ENCODE data around the gene TRAPPC3. TPM values are rescaled to one million over a fixed set of nuclear protein-coding genes. Genes with fewer than 3 reads are reported as not detected.

The TRAPPC3 gene
- polyA plus RNA-seq, 1 donor (not counting 4 experiments of a cell fraction or from before 2014, with no cell fraction given): 173 TPM

GRCh38 chr1:36153476-36153875 is 4.2 kb upstream of the TRAPPC3 start:
- no peaks in the 10 kb centered on the region for H3K9me3 ChIP-seq (ENCODE audit: control insufficient read depth, low read depth, low read length)
- no peaks in the 10 kb centered on the region for H3K9me1 ChIP-seq (ENCODE audit: control insufficient read depth, extremely low read depth, insufficient read depth, low read length)
- TF ChIP-seq CTCF (optimal IDR thresholded peaks at IDR 0.05 in 1 of 3, IDR thresholded peaks at IDR 0.05 in 1 of 3, conservative IDR thresholded peaks at IDR 0.05 in 1 of 3; ENCODE audit: extremely low read depth in 1 of 3, insufficient read depth in 2 of 3, low read length in 3 of 3): no peak
- no peak for TF ChIP-seq EZH2 (IDR thresholded peaks at IDR 0.05; ENCODE audit: low read length)
- no peak overlapping the region for H2AFZ ChIP-seq (ENCODE audit: control insufficient read depth, low read length)
- H3K9ac ChIP-seq (ENCODE audit: control insufficient read depth, extremely low read depth, insufficient read depth, low read length): no peak overlapping the region
- H4K20me1 ChIP-seq (ENCODE audit: control insufficient read depth, extremely low read depth, insufficient read depth, low read length): peaks cover 8% of the 10 kb centered on the region
- FAIRE-seq (no peak), DNase-seq (ENCODE audit: low read depth, low spot score) (no peak)
- dilution Hi-C loops (cut with MboI; ENCODE audit: extremely low pct_ligation_motif_present, low sequenced_read_pairs): no loop called here
- H3K79me2 ChIP-seq (ENCODE audit: control insufficient read depth, insufficient read depth, low read length): peaks cover 38% of the 10 kb centered on the region
- H3K4me3 ChIP-seq (ENCODE audit: control insufficient read depth in 2 of 3, extremely low read depth in 1 of 3, insufficient read depth in 2 of 3, low read depth in 1 of 3, low read length in 3 of 3): no peak overlapping the region
- H3K4me2 ChIP-seq (ENCODE audit: control insufficient read depth, extremely low read depth, insufficient read depth, low read depth, low read length): no peak overlapping the region
- H3K36me3 ChIP-seq (ENCODE audit: control insufficient read depth in 2 of 2, extremely low read depth in 1 of 2, insufficient read depth in 2 of 2, low read length in 2 of 2): peaks cover 0 to 11% of the 10 kb centered on the region in 2 experiments
- H3K27ac ChIP-seq (ENCODE audit: control insufficient read depth, insufficient read depth, low read length): no peak overlapping the region
- no peaks in the 10 kb centered on the region for H3K27me3 ChIP-seq (ENCODE audit: control insufficient read depth, extremely low read depth, insufficient read depth, low read length)
- peaks cover 37% of the 10 kb centered on the region for H3K4me1 ChIP-seq (ENCODE audit: control insufficient read depth, extremely low read depth, insufficient read depth, low read length)

GRCh38 chr1:36151845-36152203 is 2.5 kb upstream of the TRAPPC3 start:
- H3K27me3 ChIP-seq (ENCODE audit: control insufficient read depth, extremely low read depth, insufficient read depth, low read length): no peaks in the 10 kb centered on the region
- peak overlapping the region; percentile 63 for H2AFZ ChIP-seq (ENCODE audit: control insufficient read depth, low read length)
- H3K4me3 ChIP-seq (ENCODE audit: control insufficient read depth in 2 of 3, extremely low read depth in 1 of 3, insufficient read depth in 2 of 3, low read depth in 1 of 3, low read length in 3 of 3): no peak overlapping the region
- DNase-seq (ENCODE audit: low read depth, low spot score) (no peak), FAIRE-seq (no peak)
- peak overlapping the region; percentile 79 for H3K4me2 ChIP-seq (ENCODE audit: control insufficient read depth, extremely low read depth, insufficient read depth, low read depth, low read length)
- peaks cover 37% of the 10 kb centered on the region for H3K79me2 ChIP-seq (ENCODE audit: control insufficient read depth, insufficient read depth, low read length)
- TF ChIP-seq CTCF (optimal IDR thresholded peaks at IDR 0.05 in 1 of 3, IDR thresholded peaks at IDR 0.05 in 1 of 3, conservative IDR thresholded peaks at IDR 0.05 in 1 of 3; ENCODE audit: extremely low read depth in 1 of 3, insufficient read depth in 2 of 3, low read length in 3 of 3): no peak
- no peak for TF ChIP-seq EZH2 (IDR thresholded peaks at IDR 0.05; ENCODE audit: low read length)
- no peaks in the 10 kb centered on the region for H3K9me3 ChIP-seq (ENCODE audit: control insufficient read depth, low read depth, low read length)
- H3K9me1 ChIP-seq (ENCODE audit: control insufficient read depth, extremely low read depth, insufficient read depth, low read length): no peaks in the 10 kb centered on the region
- H3K4me1 ChIP-seq (ENCODE audit: control insufficient read depth, extremely low read depth, insufficient read depth, low read length): peaks cover 35% of the 10 kb centered on the region
- H3K27ac ChIP-seq (ENCODE audit: control insufficient read depth, insufficient read depth, low read length): peak overlapping the region; percentile 99
- dilution Hi-C loops (cut with MboI; ENCODE audit: extremely low pct_ligation_motif_present, low sequenced_read_pairs): no loop called here
- H4K20me1 ChIP-seq (ENCODE audit: control insufficient read depth, extremely low read depth, insufficient read depth, low read length): no peaks in the 10 kb centered on the region
- H3K36me3 ChIP-seq (ENCODE audit: control insufficient read depth in 2 of 2, extremely low read depth in 1 of 2, insufficient read depth in 2 of 2, low read length in 2 of 2): no peaks in the 10 kb centered on the region
- peak overlapping the region; percentile 50 for H3K9ac ChIP-seq (ENCODE audit: control insufficient read depth, extremely low read depth, insufficient read depth, low read length)

Data from keratinocyte (primary cell).